GM21723 (cell line): ENCODE data around the gene RAB6A.

Experiments
- ATAC-seq: cut with Tn5 transposase; IDR thresholded peaks from one replicate; pipeline ENCODE4 v1.9.1; 2021; ENCODE audit warnings: mild to moderate bottlenecking, moderate library complexity; ENCODE audit not compliant: unreplicated experiment

Gene RAB6A

GRCh38 chr11:73633999-73634398, 126.9 kb downstream of the RAB6A start:
- ATAC-seq, result no peak

GRCh38 chr11:73632996-73633395, 127.9 kb downstream of the RAB6A start:
- ATAC-seq, result no peak

GRCh38 chr11:73629907-73630306, 131.0 kb downstream of the RAB6A start:
- ATAC-seq, result no peak

- ATAC-seq, result no peak
Measured at GRCh38 chr11:73625696-73626318, 135.1 kb downstream of the RAB6A start.
